ENCODE results near the gene AMDHD1. TPM values are rescaled to one million over a fixed set of nuclear protein-coding genes. Genes with fewer than 3 reads are reported as not detected.

The AMDHD1 gene
- 0.30 and 0.97 TPM in 2 replicates for total RNA-seq

DNA sequence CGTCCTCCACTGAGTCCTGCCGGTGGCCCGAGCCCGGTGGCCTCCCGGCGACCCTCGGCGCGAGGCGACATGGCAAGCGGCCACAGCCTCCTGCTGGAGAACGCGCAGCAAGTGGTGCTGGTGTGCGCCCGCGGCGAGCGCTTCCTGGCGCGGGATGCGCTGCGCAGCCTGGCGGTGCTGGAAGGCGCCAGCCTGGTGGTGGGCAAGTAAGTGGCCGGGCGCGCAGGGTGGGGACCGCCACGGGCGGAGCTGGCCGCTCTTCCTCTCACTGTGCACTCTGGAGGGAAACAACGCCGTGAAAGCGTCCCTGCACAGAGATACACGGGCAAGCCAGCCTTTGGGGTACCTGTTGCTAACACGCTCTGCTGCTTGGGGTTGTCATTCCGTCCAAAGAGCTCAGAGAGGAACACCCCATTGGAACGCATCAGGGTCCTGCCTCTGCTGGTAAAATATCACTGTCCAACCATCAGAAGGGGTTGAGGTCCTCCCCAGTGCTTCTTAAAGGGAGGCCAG, at the start of gene AMDHD1:
Gene AMDHD1, plus strand, starts transcription at position 2 of the 513 bp plus-strand sequence. Its CDS starts 68 bp downstream, at position 70.
- intact Hi-C loops (cut with micrococcal nuclease), result loop anchor here (1.0 to 5.0 kb wide), 6 partner anchors 25 to 963 kb away; partner anchors contain the start of genes LTA4H, NEDD1 and SNRPF

GRCh38 chr12:95896846-95897245, 46.3 kb upstream of the AMDHD1 start:
- Mint-ChIP-seq H3K9me3 (no peaks in the 10 kb centered on the region), H3K36me3 (ENCODE audit: low read depth) (no peaks in the 10 kb centered on the region), H3K27ac (no peak overlapping the region), H3K27me3 (ENCODE audit: low read depth) (peaks cover 10% of the 10 kb centered on the region), H3K4me3 (ENCODE audit: low read depth) (no peak overlapping the region), H3K4me1 (ENCODE audit: low read depth) (no peaks in the 10 kb centered on the region)
- no peak for DNase-seq (ENCODE audit: low spot score)
- intact Hi-C loops (cut with micrococcal nuclease), result no loop called here

More for the DNA sequence above, at the start of gene AMDHD1:
- Mint-ChIP-seq H3K9me3 (no peaks in the 10 kb centered on the region), H3K36me3 (ENCODE audit: low read depth) (no peaks in the 10 kb centered on the region), H3K4me1 (ENCODE audit: low read depth) (peaks cover 5% of the 10 kb centered on the region), H3K4me3 (ENCODE audit: low read depth) (peak within 1 kb of the TSS; percentile 82), H3K27ac (peak within 1 kb of the TSS; percentile 76), H3K27me3 (ENCODE audit: low read depth) (peaks cover 15% of the 10 kb centered on the region)
- DNase-seq (ENCODE audit: low spot score), result peak; percentile 56

DNA sequence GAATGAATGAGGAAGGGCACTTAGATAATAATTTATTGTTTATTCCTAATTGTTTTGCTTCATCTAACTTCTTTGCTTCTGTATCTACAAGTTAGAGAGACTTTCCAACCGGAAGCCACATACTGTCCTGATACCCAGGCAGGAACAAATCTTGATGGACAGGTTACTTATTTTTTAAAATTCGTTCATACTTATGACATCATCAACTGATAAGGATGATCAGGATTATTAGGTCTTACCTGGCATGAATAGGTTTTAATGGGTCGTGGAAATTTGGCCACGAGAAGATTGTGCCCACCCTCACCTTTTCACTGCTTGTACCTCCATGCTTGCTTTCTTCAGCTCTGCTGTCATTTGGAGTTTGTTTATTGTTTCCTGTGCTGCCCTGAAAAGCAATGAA, 45.0 kb upstream of the AMDHD1 start:
- Mint-ChIP-seq H3K9me3 (peaks cover 1% of the 10 kb centered on the region), H3K4me1 (ENCODE audit: low read depth) (no peaks in the 10 kb centered on the region), H3K4me3 (ENCODE audit: low read depth) (no peak overlapping the region), H3K27me3 (ENCODE audit: low read depth) (peaks cover 14% of the 10 kb centered on the region), H3K27ac (no peak overlapping the region), H3K36me3 (ENCODE audit: low read depth) (no peaks in the 10 kb centered on the region)
- intact Hi-C loops (cut with micrococcal nuclease), result no loop called here
- DNase-seq (ENCODE audit: low spot score), result no peak

DNA sequence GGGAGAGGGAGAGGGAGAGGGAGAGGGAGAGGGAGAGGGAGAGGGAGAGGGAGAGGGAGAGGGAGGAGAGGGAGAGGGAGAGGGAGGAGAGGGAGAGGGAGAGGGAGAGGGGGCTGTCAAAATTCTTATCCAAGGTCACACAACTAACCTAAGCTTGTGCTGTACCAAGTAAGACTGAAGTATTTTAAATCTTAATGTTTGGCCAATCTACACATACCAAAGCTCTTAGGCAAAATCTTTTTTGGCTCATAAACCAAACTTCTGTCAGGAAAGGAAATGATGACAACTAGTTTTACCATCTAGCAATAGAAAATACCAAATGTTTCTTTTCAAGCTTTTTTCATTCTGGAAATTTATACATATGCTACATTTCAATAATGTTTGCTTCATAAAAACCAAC, 34.6 kb upstream of the AMDHD1 start:
- H3K36me3 Mint-ChIP-seq (ENCODE audit: low read depth), result no peaks in the 10 kb centered on the region
- peaks cover 3% of the 10 kb centered on the region for H3K9me3 Mint-ChIP-seq
- no peak overlapping the region for H3K27ac Mint-ChIP-seq
- H3K27me3 Mint-ChIP-seq (ENCODE audit: low read depth), result peaks cover 19% of the 10 kb centered on the region
- no peak overlapping the region for H3K4me3 Mint-ChIP-seq (ENCODE audit: low read depth)
- intact Hi-C loops (cut with micrococcal nuclease), result no loop called here
- DNase-seq (ENCODE audit: low spot score), result no peak
- H3K4me1 Mint-ChIP-seq (ENCODE audit: low read depth), result no peaks in the 10 kb centered on the region

GRCh38 chr12:95909871-95910270, 33.3 kb upstream of the AMDHD1 start:
- H3K4me1 Mint-ChIP-seq (ENCODE audit: low read depth), result no peaks in the 10 kb centered on the region
- H3K27me3 Mint-ChIP-seq (ENCODE audit: low read depth), result peaks cover 16% of the 10 kb centered on the region
- DNase-seq (ENCODE audit: low spot score), result no peak
- H3K27ac Mint-ChIP-seq, result no peak overlapping the region
- no peaks in the 10 kb centered on the region for H3K9me3 Mint-ChIP-seq
- no peak overlapping the region for H3K4me3 Mint-ChIP-seq (ENCODE audit: low read depth)
- intact Hi-C loops (cut with micrococcal nuclease), result no loop called here
- H3K36me3 Mint-ChIP-seq (ENCODE audit: low read depth), result no peaks in the 10 kb centered on the region

DNA sequence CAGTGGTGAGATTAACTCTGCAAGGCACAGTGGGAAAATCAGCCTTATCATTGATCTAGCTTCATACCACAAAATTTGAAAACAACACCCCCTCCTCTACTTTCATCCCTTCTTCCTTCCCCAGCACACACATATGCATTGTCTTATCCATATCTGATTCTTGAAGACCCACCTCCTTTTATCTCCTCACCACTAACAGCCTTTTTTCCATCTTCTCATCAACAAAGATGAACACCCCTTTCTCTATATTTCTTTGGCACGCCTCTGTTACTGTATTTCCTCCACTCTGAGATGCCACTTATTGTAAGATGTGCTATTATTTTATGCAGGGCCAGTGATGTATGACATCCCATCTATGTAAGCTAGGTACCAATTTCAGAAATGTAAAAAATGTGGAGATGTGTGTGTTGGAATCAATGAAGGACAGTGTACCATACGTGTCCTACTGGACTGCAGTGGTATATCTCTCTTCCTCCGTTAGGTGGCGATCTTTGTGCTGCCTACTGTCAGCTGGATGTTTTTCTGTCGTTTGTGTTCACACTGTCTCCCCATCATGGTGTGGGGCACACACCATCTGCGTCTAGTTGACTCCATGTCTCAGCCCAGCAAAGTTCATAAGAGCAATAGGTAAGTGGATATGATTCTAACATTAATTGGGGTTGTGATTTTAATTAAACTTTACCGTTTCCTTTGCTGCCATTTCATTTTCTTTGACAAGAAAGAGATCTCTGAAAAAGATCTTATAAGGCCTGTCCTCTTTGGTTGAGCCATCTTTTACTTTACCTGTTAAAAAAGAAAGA, 24.7 kb upstream of the AMDHD1 start:
- Mint-ChIP-seq H3K4me1 (ENCODE audit: low read depth) (no peaks in the 10 kb centered on the region), H3K36me3 (ENCODE audit: low read depth) (no peaks in the 10 kb centered on the region), H3K4me3 (ENCODE audit: low read depth) (no peak overlapping the region), H3K27me3 (ENCODE audit: low read depth) (peaks cover 18% of the 10 kb centered on the region), H3K9me3 (peaks cover 3% of the 10 kb centered on the region), H3K27ac (no peak overlapping the region)
- peak; percentile 34 for DNase-seq (ENCODE audit: low spot score)
- intact Hi-C loops (cut with micrococcal nuclease), result loop anchor here (1.0 to 2.0 kb wide), 3 partner anchors 25 to 80 kb away; partner anchors contain the start of genes AMDHD1 and SNRPF

GRCh38 chr12:95919110-95919509, 24.0 kb upstream of the AMDHD1 start:
- Mint-ChIP-seq H3K4me3 (ENCODE audit: low read depth) (no peak overlapping the region), H3K27ac (no peak overlapping the region), H3K9me3 (peaks cover 3% of the 10 kb centered on the region), H3K4me1 (ENCODE audit: low read depth) (no peaks in the 10 kb centered on the region), H3K27me3 (ENCODE audit: low read depth) (peaks cover 18% of the 10 kb centered on the region), H3K36me3 (ENCODE audit: low read depth) (no peaks in the 10 kb centered on the region)
- DNase-seq (ENCODE audit: low spot score), result no peak
- intact Hi-C loops (cut with micrococcal nuclease), result loop anchor here (2.0 kb wide), 1 partner anchor 60 kb away; the partner anchor contains the start of gene SNRPF

DNA sequence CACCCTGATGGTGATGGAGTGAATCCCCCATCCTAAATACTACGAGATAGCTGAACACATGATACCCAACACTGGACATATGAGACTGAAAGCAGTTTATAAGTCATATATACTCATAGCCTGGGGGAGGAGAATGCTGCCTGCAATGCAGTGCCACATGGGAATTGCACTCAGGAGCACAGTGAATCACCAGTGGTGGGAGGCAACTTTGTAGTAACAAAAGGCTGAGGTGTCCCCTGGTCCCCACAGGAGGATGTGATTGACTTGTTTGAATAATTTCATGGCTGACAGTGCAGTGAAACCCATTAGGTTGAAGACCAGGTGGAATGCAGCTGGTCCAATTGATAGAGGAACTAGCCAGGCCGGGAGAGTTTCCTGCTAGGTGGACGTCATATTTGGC, 20.9 kb upstream of the AMDHD1 start:
- no peak for DNase-seq (ENCODE audit: low spot score)
- intact Hi-C loops (cut with micrococcal nuclease), result no loop called here

GRCh38 chr12:95940514-95940913, 2.6 kb upstream of the AMDHD1 start:
- Mint-ChIP-seq H3K36me3 (ENCODE audit: low read depth) (no peaks in the 10 kb centered on the region), H3K9me3 (no peaks in the 10 kb centered on the region), H3K4me3 (ENCODE audit: low read depth) (no peak overlapping the region), H3K27me3 (ENCODE audit: low read depth) (peaks cover 14% of the 10 kb centered on the region), H3K4me1 (ENCODE audit: low read depth) (peaks cover 5% of the 10 kb centered on the region), H3K27ac (no peak overlapping the region)
- intact Hi-C loops (cut with micrococcal nuclease), result loop anchor here (5.0 kb wide), 1 partner anchor 257 kb away; no protein-coding TSS in a partner anchor
- no peak for DNase-seq (ENCODE audit: low spot score)

More for the DNA sequence above, 20.9 kb upstream of the AMDHD1 start:
- Mint-ChIP-seq H3K27me3 (ENCODE audit: low read depth) (no peaks in the 10 kb centered on the region), H3K9me3 (peaks cover 3% of the 10 kb centered on the region), H3K4me3 (ENCODE audit: low read depth) (no peak overlapping the region), H3K36me3 (ENCODE audit: low read depth) (no peaks in the 10 kb centered on the region), H3K27ac (no peak overlapping the region), H3K4me1 (ENCODE audit: low read depth) (no peaks in the 10 kb centered on the region)

DNA sequence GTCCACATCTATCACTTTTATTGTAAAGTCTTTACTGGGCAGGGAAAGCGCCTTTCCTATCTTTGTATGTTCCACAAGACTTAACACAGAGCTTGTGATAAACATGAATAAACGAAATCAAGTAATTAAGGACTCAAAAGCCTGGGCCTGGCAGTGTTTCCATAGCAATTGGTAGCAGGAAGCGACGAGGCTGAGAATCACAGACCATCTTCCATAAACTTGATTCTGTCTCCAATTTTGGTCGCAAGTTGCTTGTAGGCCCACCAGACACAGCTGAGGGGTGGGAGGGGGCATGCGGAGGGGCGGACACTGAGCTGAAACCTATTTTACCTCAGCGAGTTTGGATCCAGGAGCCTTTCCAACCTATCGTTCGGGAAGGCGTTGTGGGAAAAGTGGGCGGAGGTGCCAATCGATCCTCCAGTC, 1.0 kb upstream of the AMDHD1 start:
- H3K36me3 Mint-ChIP-seq (ENCODE audit: low read depth), result no peaks in the 10 kb centered on the region
- intact Hi-C loops (cut with micrococcal nuclease), result loop anchor here (2.0 to 5.0 kb wide), 4 partner anchors 57 to 965 kb away; partner anchors contain the start of genes NEDD1 and SNRPF
- H3K27ac Mint-ChIP-seq, result no peak overlapping the region
- peak overlapping the region; percentile 82 for H3K4me3 Mint-ChIP-seq (ENCODE audit: low read depth)
- DNase-seq (ENCODE audit: low spot score), result no peak
- H3K4me1 Mint-ChIP-seq (ENCODE audit: low read depth), result peaks cover 5% of the 10 kb centered on the region
- no peaks in the 10 kb centered on the region for H3K9me3 Mint-ChIP-seq
- H3K27me3 Mint-ChIP-seq (ENCODE audit: low read depth), result peaks cover 18% of the 10 kb centered on the region

DNA sequence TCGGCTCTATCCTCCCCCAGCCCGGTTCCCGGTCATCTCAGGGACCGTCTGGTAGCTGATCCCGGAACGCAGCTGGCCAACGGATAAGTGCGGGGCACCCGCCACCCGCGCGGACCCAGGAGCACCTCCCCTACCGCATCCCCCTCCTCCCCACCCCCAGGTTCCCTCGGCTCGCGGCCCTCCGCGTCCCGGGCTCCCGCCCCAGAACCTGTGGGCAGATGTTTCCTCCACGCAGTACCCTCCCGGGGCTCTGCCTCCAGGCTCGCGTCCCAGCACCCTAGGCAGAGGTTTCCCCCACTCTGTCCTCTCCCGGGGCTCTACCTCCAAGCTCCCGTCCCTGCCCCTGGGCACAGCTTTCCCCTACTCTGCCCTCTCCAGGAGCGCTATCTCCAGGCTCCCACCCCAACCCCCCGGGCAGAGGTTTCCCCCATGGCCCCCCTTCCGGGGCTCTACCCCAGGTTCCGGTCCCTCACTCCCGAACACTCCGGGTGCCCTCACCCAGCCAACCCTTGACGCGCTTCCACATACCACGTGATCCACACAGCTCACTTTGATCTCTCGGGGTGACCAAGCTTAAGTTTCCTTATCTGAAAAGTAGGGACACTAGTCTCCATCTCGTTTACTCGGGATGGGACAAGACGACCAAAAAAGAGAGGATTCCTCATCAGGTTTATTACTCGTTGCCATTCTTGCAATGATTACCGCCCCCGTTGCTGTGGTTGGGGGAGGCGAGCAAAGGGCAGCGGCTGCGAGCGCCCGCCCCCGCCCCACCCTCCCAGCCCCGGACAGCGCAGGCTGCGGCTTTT, 404 bp upstream of the AMDHD1 start, which contains the start of gene CCDC38:
Gene CCDC38, minus strand, starts transcription at position 91 of the 806 bp plus-strand sequence. CDS start 6,105 bp downstream, outside the sequence.
- H3K27me3 Mint-ChIP-seq (ENCODE audit: low read depth), result peaks cover 18% of the 10 kb centered on the region
- H3K9me3 Mint-ChIP-seq, result no peaks in the 10 kb centered on the region
- no peaks in the 10 kb centered on the region for H3K36me3 Mint-ChIP-seq (ENCODE audit: low read depth)
- peak within 1 kb of the TSS; percentile 76 for H3K27ac Mint-ChIP-seq
- peaks cover 5% of the 10 kb centered on the region for H3K4me1 Mint-ChIP-seq (ENCODE audit: low read depth)
- intact Hi-C loops (cut with micrococcal nuclease), result loop anchor here (1.0 to 5.0 kb wide), 6 partner anchors 24 to 964 kb away; partner anchors contain the start of genes LTA4H, NEDD1 and SNRPF
- H3K4me3 Mint-ChIP-seq (ENCODE audit: low read depth), result peak within 1 kb of the TSS; percentile 82
- DNase-seq (ENCODE audit: low spot score), result peak; percentile 77

GRCh38 chr12:95944108-95944704, 1.1 kb downstream of the AMDHD1 start:
- Mint-ChIP-seq H3K27me3 (ENCODE audit: low read depth) (peaks cover 9% of the 10 kb centered on the region), H3K36me3 (ENCODE audit: low read depth) (no peaks in the 10 kb centered on the region), H3K9me3 (no peaks in the 10 kb centered on the region), H3K27ac (no peak overlapping the region), H3K4me1 (ENCODE audit: low read depth) (peaks cover 5% of the 10 kb centered on the region), H3K4me3 (ENCODE audit: low read depth) (peak overlapping the region; percentile 82)
- intact Hi-C loops (cut with micrococcal nuclease), result loop anchor here (5.0 kb wide), 1 partner anchor 253 kb away; no protein-coding TSS in a partner anchor
- DNase-seq (ENCODE audit: low spot score), result no peak

Data from activated T-helper 2 cell treated with anti-CD3 and anti-CD28 coated beads, Interferon-gamma antibody, Interleukin-2, Interleukin-4, amounts not matched to agents 10 μg/mL and 5 μg/mL and 100 μg/mL, durations not matched to agents 14 hours and 24 hours and 36 hours (primary cell).